ENCODE data around the gene CRACR2A.
A peak's percentile ranks its signal among the peaks of the same experiment; 100 is the strongest.

CRACR2A gene

GRCh38 chr12:3751151-3752095 is 1.5 kb downstream of the CRACR2A start:
- DNase-seq: no peak

GRCh38 chr12:3750616-3751015 is 2.3 kb downstream of the CRACR2A start:
- DNase-seq: no peak

GRCh38 chr12:3748620-3749019 is 4.3 kb downstream of the CRACR2A start:
- DNase-seq: no peak

GRCh38 chr12:3747976-3748619 is 4.8 kb downstream of the CRACR2A start:
- no peak for DNase-seq

- DNase-seq: no peak
Observed at GRCh38 chr12:3747543-3747942, 5.4 kb downstream of the CRACR2A start.

GRCh38 chr12:3746758-3747157 is 6.2 kb downstream of the CRACR2A start:
- no peak for DNase-seq

- DNase-seq: no peak
Observed at GRCh38 chr12:3745152-3745551, 7.8 kb downstream of the CRACR2A start.

GRCh38 chr12:3744229-3744901 is 8.5 kb downstream of the CRACR2A start:
- DNase-seq: no peak

GRCh38 chr12:3743803-3744202 is 9.1 kb downstream of the CRACR2A start:
- DNase-seq: no peak

GRCh38 chr12:3741882-3742672 is 10.8 kb downstream of the CRACR2A start:
- DNase-seq: no peak

- no peak for DNase-seq
Observed at GRCh38 chr12:3740480-3741231, 12.3 kb downstream of the CRACR2A start.

GRCh38 chr12:3735432-3735831 is 17.5 kb downstream of the CRACR2A start:
- DNase-seq: no peak

GRCh38 chr12:3732901-3733300 is 20.0 kb downstream of the CRACR2A start:
- DNase-seq: no peak

GRCh38 chr12:3730111-3730510 is 22.8 kb downstream of the CRACR2A start:
- DNase-seq: no peak

GRCh38 chr12:3728686-3729085 is 24.2 kb downstream of the CRACR2A start:
- no peak for DNase-seq

- DNase-seq: peak; percentile 27
Observed at GRCh38 chr12:3727877-3728632, 24.9 kb downstream of the CRACR2A start.

- DNase-seq: no peak
Observed at GRCh38 chr12:3727354-3727753, 25.6 kb downstream of the CRACR2A start.

- no peak for DNase-seq
Observed at GRCh38 chr12:3726456-3726855, 26.5 kb downstream of the CRACR2A start.

- DNase-seq: no peak
Observed at GRCh38 chr12:3725388-3726115, 27.4 kb downstream of the CRACR2A start.
